Astrocyte (in vitro differentiated cells and primary cell): ENCODE measurements around the gene CHMP6.

ENCODE experiments used
- EZH2 ChIP-seq: IDR thresholded peaks from 2 replicates; pipeline ENCODE4 v1.6.1; 2012; ENCODE audit warnings: mild to moderate bottlenecking, low read length, inconsistent platforms; ENCODE audit not compliant: insufficient read depth
- TF ChIP-seq, protein P1 (sequence below): IDR thresholded peaks from 2 replicates; pipeline ENCODE4 v1.5.1; 2011; ENCODE audit warnings: low read depth, mild to moderate bottlenecking, inconsistent platforms, low read length, moderate library complexity; ENCODE audit not compliant: insufficient read depth

DNA sequence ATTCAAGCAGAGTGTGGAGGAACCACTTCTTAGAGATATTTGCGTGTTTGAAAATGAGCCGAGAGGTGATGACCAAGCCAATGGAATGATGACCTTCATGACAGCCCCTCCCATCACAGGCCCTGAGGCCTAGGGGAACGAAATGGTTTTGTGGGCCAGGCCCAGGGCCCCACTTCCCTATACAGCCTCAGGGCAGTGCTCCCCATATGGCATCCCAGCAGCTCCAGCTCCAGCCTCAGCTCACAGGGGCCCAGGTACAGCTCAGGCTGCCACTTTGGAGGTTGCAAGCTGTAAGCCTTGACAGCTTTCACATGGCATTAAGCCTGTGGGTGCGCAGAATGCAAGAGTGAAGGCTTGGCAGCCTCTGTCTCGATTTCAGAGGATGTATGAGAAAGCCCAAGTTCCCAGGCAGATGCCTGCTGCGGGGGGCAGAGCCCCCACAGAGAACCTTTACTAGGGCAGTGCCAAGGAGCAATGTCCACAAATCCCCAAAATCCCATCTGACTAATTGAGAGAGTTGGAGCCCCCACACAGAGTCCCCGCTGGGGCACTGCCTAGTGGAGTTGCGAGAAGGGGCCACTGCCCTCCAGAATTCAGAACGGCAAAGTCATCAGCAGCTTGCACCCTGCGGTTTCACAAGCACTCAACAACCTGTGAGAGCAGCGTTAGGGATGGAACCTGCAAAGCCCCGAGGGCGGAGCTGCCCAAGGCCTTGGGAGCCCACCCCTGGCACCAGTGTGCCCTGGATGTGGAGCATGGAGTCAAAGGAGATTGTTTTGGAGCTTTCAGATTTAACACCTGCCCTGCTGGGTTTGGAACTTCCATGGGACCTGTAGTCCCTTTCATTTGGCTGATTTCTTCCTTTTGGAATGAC lies 21.2 kb downstream of the CHMP6 start:
- TF ChIP-seq, protein P1, sequence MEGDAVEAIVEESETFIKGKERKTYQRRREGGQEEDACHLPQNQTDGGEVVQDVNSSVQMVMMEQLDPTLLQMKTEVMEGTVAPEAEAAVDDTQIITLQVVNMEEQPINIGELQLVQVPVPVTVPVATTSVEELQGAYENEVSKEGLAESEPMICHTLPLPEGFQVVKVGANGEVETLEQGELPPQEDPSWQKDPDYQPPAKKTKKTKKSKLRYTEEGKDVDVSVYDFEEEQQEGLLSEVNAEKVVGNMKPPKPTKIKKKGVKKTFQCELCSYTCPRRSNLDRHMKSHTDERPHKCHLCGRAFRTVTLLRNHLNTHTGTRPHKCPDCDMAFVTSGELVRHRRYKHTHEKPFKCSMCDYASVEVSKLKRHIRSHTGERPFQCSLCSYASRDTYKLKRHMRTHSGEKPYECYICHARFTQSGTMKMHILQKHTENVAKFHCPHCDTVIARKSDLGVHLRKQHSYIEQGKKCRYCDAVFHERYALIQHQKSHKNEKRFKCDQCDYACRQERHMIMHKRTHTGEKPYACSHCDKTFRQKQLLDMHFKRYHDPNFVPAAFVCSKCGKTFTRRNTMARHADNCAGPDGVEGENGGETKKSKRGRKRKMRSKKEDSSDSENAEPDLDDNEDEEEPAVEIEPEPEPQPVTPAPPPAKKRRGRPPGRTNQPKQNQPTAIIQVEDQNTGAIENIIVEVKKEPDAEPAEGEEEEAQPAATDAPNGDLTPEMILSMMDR: no peak
- no peak for TF ChIP-seq EZH2
